Stimulated activated naive CD8-positive, alpha-beta T cell treated with anti-CD3 and anti-CD28 coated beads, Interleukin-15, Interleukin-2, amounts not matched to agents 100 U/mL and 50 U/mL, for 24 hours (primary cell): ENCODE data around the gene CDK14.
"Not testable (repeated sequence)": the region's sequence is repeated elsewhere in the genome, so short reads cannot be mapped to it uniquely, and the experiment has no call there.

Source experiments
- ATAC-seq: fragments of 150-1000 bp; cut with Tn5 transposase; one replicate; pipeline ENCODE4 v1.10.0; 2021
- DNase-seq: peaks from one replicate; pipeline ENCODE4 v3.0.0; 2021

The CDK14 gene

DNA sequence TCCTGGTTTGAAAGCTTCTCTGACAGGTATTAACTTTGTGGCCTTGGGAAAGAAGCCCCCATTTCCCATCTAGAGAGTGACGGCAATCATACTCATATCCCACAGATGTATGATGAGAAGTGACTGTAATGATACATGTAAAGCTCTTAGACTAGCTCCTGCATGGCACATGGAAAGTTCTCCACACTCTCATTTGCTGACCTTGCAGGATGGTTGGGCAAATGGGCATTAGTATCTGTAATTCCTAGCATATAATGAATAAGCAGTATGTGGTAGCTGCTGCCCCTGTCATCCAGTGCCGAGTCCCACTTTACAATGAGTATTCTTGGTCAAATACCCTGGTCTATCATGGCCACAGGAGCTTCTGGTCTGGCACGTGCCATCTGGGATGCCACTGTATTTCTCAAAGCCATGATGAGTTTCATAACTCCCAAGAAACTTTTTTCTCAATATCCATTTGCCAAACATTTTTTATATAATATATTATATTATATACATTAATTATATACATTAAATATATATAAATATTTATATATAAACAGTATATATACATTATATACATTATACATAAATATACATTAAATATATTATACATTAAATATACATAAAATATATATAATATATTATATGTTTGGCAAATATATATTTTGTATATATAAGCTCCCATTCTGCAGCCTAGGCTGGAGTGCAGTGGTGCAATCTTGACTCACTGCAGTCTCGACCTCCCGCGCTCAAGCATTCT lies 561.6 kb downstream of the CDK14 start:
- ATAC-seq (no peak), DNase-seq (no peak)

DNA sequence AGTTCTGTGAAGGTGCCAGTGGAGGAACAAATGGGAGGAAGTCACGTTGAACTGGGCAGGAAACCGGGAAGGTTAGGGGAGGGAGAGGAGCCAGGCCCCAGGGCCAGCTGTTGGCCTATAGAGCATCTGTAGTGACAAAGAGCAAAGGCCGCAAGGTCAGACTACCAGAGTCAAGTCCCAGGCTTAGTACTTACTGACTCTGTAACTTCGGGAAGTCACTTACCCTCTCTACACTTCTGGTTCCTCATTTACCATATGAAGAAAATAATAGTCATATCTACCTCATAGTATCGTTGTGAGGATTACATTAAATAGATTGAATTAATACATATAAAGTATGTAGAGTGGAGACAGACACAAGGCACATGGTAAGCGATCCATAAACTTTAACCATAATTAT lies 566.3 kb downstream of the CDK14 start:
- DNase-seq (no peak), ATAC-seq (no peak)

GRCh38 chr7:91164506-91164905 lies 568.4 kb downstream of the CDK14 start:
- DNase-seq (no peak), ATAC-seq (no peak)

- DNase-seq: no peak
- peak; percentile 46 for ATAC-seq
These were observed 569.1 kb downstream of the CDK14 start for GRCh38 chr7:91165006-91165845.

GRCh38 chr7:91165846-91166230 lies 569.7 kb downstream of the CDK14 start:
- ATAC-seq: no peak
- no peak for DNase-seq

GRCh38 chr7:91168871-91169829 lies 573.0 kb downstream of the CDK14 start:
- DNase-seq (no peak), ATAC-seq (no peak)

- ATAC-seq: no peak
These were observed 573.7 kb downstream of the CDK14 start for GRCh38 chr7:91169830-91170191.

GRCh38 chr7:91173265-91173664 lies 577.1 kb downstream of the CDK14 start:
- not testable (repeated sequence) for DNase-seq, ATAC-seq

More at GRCh38 chr7:91169830-91170191, 573.7 kb downstream of the CDK14 start:
- DNase-seq: no peak

GRCh38 chr7:91180746-91181145 lies 584.6 kb downstream of the CDK14 start:
- ATAC-seq: no peak

DNA sequence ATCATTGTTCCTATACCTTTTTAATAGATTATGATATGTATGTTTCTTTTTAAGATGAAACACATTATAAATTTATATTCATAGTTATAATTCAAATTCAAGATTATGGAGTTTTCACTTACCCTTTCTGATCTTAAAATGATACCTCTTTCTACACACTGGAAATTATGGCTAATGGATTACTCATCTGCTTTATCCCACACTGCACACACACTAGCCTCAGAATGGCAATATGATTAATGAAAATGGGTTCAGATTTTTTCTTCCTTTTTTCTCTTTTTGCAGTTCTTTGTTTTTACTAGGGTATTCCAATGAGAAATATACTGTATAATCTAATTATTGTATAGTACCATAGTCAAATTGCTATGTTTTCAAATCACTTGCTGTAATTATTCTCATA lies 585.8 kb downstream of the CDK14 start:
- ATAC-seq (no peak), DNase-seq (no peak)

More at GRCh38 chr7:91180746-91181145, 584.6 kb downstream of the CDK14 start:
- DNase-seq: no peak

DNA sequence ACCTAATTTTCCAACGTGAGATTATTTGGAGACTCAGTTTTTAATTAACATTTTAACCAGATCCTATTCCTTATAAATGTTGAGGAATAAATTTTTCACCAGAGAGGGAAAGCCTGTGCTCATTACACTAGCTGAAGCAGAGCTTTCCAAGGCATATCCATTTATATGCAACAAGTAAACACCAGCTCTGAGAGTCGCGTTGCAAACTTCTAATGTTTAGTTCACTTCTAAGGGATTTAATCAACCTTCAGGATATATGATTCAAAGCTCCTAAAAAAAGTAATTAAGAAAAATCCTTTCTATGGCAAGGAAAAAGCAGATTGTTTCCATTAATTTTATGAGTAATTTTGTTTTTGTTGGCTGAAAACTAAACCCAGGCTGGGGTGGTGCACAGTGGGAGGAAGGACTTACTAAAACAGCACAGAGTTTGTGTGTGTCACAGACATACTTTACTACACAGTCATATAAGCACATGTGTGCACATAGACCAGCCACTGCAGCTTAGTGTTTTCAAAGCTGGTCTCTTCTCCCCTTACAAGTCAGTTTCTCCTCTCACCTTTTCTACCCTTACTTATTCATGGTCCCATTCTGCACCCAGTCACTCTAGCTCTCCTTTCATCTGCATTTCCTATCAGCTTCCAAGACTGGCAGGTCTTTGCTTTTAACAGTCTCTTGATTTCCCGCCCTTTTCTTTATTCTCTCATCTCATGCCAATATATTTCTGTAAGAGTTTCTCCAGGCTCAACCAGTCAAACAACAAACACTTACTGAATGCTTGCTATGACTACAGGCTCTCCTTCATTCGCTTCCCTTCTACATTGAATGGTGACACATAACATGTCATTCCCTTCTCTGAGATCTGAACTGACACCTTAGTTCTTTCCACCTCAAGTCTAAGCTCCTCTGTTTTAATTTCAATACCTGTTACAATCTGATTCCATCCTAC lies 587.0 kb downstream of the CDK14 start:
- no peak for DNase-seq
- ATAC-seq: no peak

GRCh38 chr7:91185771-91186170 lies 589.6 kb downstream of the CDK14 start:
- DNase-seq (no peak), ATAC-seq (no peak)

DNA sequence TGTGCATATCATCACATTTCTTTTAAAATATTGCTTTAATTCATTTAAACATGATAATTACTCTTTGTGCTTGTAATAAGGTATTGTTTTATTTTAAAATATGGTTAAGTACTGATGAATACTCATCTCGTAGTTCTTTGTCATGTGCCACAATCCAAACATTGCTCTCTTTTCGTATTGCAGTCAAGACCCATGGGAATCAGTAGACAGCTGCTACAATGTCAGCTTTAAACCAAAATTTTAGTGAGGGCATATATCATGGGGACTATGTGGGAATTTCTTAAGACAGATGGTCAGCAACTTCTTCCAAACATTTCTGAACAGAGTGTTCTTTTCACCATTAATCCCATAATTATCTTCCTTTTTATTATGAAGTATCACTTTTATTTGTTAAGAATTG lies 590.9 kb downstream of the CDK14 start:
- DNase-seq: no peak
- ATAC-seq: no peak

GRCh38 chr7:91191771-91192170 lies 595.6 kb downstream of the CDK14 start:
- ATAC-seq (no peak), DNase-seq (no peak)

DNA sequence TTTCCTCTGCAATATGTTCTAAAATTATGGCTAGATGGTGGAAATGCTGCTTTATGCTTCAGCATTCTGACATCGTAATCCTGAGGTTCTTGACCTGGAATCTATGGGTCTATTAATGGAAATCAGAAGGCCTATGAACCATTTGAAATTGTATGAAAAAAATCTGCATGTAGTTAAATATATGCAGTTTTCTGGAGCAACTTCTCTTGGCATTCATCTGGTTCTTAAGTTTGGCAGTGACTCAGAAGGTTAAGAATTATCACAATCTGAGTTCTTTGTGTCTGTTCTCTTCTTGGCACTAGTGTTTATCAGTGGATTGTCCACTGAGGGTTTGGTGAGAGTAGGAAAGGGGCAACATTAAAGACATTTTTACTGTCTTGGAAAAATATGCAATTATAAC lies 597.0 kb downstream of the CDK14 start:
- ATAC-seq (no peak), DNase-seq (no peak)

- no peak for DNase-seq
These were observed 598.7 kb downstream of the CDK14 start for GRCh38 chr7:91194841-91195240.

GRCh38 chr7:91196058-91196457 lies 599.9 kb downstream of the CDK14 start:
- no peak for DNase-seq
- no peak for ATAC-seq

More at GRCh38 chr7:91194841-91195240, 598.7 kb downstream of the CDK14 start:
- ATAC-seq: no peak

DNA sequence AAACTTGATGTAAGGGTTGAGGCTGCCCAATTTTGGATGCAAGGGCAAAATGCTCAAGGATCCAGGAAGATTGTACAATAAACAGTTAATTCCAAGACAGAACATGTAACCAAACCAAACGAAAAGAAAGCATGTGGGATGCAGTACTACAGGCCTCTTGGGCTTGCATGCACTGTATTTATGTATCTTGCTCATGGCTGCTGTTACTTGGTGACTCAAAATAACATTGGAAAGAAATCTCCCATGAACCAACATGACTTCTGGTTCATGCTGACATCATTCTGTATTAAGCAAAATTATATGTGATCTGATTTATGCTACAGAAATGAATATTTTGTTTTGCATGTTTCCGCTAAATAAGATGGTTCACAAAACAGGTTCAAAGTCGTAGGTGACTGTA lies 602.2 kb downstream of the CDK14 start:
- DNase-seq (no peak), ATAC-seq (no peak)

DNA sequence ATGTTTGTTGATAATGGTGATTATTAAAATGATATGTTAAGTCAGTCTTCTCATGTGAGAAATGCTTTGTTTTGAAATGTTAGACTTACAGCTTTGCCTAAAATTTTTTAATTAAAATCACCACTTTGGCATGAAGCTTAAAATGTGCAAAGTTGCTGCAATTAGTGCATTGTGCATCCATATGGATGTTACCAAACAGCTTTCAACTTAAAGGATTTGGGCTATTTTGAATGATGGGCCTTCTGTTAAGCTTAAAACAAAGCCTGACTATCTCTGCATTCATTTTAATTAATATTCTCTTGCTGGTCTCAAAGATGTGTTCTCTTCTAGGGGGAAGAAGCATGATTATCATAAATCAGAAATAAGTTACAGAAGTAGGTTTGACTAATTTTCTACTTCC lies 603.5 kb downstream of the CDK14 start:
- ATAC-seq (no peak), DNase-seq (no peak)

GRCh38 chr7:91201442-91202113 lies 605.5 kb downstream of the CDK14 start:
- ATAC-seq: no peak
- no peak for DNase-seq
